ENCODE results near the gene PSTPIP2.

The PSTPIP2 gene

GRCh38 chr18:45940724-45941123, 131.3 kb downstream of the PSTPIP2 start:
- no peak for DNase-seq (ENCODE audit: low read depth)
- TF ChIP-seq CTCF (conservative IDR thresholded peaks at IDR 0.05; ENCODE audit: control insufficient read depth, insufficient read depth, low read depth, low read length): no peak
- H3K4me3 ChIP-seq (ENCODE audit: control insufficient read depth, low read depth, low read length): no peak overlapping the region

- H3K4me3 ChIP-seq (ENCODE audit: control insufficient read depth, low read depth, low read length): no peak overlapping the region
- no peak for DNase-seq (ENCODE audit: low read depth)
- no peak for TF ChIP-seq CTCF (conservative IDR thresholded peaks at IDR 0.05; ENCODE audit: control insufficient read depth, insufficient read depth, low read depth, low read length)
These were observed 132.8 kb downstream of the PSTPIP2 start for GRCh38 chr18:45939236-45939635.

GRCh38 chr18:45938488-45938935, 133.5 kb downstream of the PSTPIP2 start:
- H3K4me3 ChIP-seq (ENCODE audit: control insufficient read depth, low read depth, low read length): no peak overlapping the region
- TF ChIP-seq CTCF (conservative IDR thresholded peaks at IDR 0.05; ENCODE audit: control insufficient read depth, insufficient read depth, low read depth, low read length): no peak
- no peak for DNase-seq (ENCODE audit: low read depth)

- DNase-seq (ENCODE audit: low read depth): peak; percentile 60
- no peak overlapping the region for H3K4me3 ChIP-seq (ENCODE audit: control insufficient read depth, low read depth, low read length)
- TF ChIP-seq CTCF (conservative IDR thresholded peaks at IDR 0.05; ENCODE audit: control insufficient read depth, insufficient read depth, low read depth, low read length): no peak
These were observed 136.3 kb downstream of the PSTPIP2 start for GRCh38 chr18:45935591-45936335.

Data from fibroblast of mammary gland (primary cell).